Jurkat, Clone E6-1 (cell line): ENCODE measurements around the gene RAP1B.

Experiments
- DNase-seq: peaks from one replicate; pipeline ENCODE4 v3.0.0-alpha.2; 2011; ENCODE audit warnings: low read depth, low spot score
- H3K4me3 ChIP-seq: 2 replicates; pipeline ENCODE4 v1.5.1; 2011; ENCODE audit warnings: mild to moderate bottlenecking, low read length, control low read depth, moderate library complexity

RAP1B gene

GRCh38 chr12:68609998-68610369, 715 bp upstream of the RAP1B start:
- peak overlapping the region; percentile 70 for H3K4me3 ChIP-seq
- peak; percentile 32 for DNase-seq

DNA sequence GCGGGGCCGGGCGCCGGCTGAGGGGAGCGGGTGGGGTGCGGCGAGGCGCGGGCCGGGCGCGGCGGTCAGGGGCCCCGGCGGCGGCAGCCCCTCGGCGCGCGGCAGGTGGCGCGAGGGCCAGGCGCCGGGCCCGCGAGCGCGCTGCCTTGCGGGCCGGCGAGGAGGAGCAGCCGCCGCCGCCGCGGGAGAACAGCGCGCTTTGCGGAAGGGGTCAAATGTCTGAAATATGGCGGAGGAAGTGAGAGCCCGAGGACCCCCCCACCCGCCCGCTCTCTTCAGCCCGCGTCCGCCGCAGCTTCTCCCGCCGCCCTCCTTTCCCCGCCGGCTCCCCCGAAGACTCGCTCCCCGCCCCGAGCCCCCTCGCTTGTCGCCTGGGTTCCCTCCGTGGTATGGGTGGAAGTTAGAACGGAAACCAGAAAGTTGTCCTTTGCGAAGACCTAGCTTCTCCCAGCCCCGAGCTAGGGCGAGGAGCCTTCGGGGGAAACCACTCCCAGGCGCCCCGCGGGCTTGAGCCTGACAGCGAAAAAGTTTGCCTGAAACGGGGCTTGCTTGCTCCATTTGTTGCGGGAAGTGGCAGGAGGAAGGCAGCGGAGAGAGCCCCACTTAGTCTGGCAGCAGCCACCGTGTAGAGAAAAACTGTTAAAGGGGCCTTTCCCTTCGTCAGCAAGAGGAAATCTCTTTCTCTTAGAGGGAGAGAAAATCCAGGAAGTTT, 551 bp downstream of the RAP1B start:
- DNase-seq, result peak; percentile 28
- H3K4me3 ChIP-seq, result peak overlapping the region; percentile 91

DNA sequence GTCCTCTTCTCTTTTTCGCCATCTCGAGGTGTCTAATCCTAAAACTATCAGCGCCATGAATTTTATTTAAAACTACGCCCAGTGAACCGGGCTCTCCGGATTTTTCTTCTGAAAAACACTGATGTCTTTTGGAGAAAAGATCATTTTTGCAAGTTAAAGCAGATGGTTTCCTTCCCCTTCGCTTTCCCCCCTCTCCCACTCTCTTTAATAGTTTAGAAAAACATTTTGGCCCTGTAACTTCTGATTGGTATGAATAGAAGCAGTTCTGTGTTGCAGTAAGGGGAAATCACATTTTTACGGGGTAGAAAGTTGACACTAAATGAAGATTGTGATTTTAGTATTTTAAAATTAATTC, 1.1 kb downstream of the RAP1B start:
- DNase-seq, result no peak
- peak overlapping the region; percentile 91 for H3K4me3 ChIP-seq

- peak overlapping the region; percentile 91 for H3K4me3 ChIP-seq
- DNase-seq, result no peak
Observed at GRCh38 chr12:68612202-68612601, 1.5 kb downstream of the RAP1B start.

DNA sequence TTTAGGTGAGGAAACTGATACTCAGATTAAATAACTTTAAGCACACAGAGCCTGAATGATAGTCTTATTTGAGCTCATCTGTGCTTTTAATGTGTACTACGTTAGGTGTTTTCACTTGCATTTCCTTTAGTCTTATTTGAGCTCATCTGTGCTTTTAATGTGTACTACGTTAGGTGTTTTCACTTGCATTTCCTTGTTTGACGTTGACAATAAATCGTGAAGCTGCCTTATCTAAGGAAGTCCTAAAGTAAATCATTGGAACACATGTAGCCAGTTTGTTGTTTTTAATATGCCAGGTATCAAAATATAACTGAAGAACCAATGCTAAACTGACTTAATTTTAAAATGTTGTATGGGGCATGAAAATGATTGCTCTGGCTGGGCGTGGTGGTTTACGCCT, 2.0 kb downstream of the RAP1B start:
- no peak for DNase-seq

DNA sequence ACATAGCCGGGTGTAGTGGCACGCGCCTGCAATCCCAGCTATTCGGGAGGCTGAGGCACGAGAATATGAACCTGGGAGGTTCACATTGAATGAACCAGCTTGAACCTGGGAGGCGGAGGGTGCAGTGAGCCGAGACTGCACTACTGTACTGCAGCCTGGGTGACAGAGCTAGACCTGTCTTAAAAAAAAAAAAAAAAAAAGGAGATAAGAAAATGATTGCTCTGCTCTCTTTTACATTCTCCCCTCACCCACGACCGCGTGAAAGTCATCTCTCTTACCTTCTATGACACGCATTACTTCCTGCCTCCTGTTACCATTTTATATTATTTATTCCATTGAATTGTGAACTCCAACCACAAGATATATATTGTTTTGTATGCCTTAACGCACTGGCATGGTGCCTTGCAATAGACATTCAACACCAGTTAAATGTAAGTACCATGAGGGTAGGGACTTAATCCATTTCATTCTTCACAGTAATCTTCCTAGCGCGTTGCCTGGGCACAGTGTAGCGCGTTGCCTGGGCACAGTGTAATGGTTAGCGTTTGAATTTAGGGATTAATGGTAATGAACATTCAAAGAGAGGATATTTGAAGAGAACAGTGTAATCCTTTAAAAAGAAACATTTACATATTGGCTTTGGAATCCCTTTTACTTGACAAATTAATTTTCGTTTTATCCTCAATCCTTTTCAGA, 2.7 kb downstream of the RAP1B start:
- H3K4me3 ChIP-seq, result no peak overlapping the region
- DNase-seq, result peak; percentile 28

More for the DNA sequence above, 2.0 kb downstream of the RAP1B start:
- H3K4me3 ChIP-seq, result peak overlapping the region; percentile 91

DNA sequence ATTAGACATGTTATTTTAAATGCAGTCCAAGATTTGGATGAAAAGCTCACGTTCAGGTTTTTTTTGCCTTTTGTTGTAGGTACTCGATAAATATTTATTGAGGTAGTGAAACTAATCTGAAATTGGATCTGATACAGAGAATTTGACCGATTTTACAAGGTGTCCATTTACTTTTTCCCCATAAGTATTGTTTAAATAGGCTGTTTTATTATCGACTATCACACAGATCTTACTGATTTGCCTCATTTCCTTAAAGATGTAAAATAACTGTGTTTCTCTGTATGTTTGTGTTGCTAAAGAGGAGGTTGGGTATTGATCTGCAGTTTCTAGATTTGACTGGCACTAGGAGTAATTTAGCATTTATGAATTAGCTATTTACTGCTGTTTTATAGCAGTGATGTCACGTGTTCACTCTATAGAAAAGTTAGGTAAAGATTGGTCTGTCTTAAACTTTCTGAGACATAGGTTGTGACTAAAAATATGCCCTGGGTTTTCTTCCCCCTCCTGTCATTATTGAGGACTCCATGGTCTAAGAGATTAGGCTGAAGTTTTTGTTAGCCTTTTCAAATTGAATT, 3.5 kb downstream of the RAP1B start:
- no peak overlapping the region for H3K4me3 ChIP-seq
- no peak for DNase-seq

DNA sequence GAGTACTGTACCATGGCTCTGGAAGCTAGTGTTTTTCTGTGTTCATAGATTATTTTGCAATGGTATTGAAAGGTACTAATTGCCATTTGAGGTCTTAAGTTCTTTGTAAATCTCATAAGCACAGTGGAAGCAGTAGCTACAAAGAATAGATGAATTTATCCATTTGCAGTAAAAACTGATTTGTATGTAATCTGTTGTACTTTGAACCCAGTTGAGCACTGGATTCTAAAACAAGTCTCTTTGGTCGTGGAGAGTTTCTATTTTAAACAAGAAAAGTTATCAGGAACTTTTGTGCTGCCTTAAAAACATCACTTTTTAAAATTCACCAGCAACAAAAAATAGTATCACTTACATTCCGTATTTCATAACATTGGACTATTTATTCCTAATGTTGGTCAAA, 4.1 kb downstream of the RAP1B start:
- no peak for DNase-seq
- H3K4me3 ChIP-seq, result no peak overlapping the region

- no peak for DNase-seq
- H3K4me3 ChIP-seq, result no peak overlapping the region
Observed at GRCh38 chr12:68617160-68617926, 6.6 kb downstream of the RAP1B start.

DNA sequence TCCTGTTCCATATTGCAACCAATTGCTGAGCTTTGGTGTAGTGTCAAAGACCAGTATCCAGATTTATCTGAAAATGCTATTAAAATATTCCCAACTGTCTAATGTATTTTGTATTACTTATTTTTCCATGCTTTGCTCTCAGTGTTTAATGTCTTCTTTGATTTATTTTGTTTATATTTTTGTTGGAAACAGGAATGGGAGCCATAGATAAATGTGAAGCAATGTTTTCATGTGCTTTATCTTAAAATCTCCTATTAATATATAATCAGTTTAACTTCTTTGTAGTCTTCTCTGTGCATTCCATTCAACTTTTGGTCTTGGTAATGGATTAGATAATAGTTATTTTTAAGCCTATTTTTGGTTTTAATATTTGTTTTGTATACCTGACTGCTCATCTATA, 8.8 kb downstream of the RAP1B start:
- no peak overlapping the region for H3K4me3 ChIP-seq
- no peak for DNase-seq

DNA sequence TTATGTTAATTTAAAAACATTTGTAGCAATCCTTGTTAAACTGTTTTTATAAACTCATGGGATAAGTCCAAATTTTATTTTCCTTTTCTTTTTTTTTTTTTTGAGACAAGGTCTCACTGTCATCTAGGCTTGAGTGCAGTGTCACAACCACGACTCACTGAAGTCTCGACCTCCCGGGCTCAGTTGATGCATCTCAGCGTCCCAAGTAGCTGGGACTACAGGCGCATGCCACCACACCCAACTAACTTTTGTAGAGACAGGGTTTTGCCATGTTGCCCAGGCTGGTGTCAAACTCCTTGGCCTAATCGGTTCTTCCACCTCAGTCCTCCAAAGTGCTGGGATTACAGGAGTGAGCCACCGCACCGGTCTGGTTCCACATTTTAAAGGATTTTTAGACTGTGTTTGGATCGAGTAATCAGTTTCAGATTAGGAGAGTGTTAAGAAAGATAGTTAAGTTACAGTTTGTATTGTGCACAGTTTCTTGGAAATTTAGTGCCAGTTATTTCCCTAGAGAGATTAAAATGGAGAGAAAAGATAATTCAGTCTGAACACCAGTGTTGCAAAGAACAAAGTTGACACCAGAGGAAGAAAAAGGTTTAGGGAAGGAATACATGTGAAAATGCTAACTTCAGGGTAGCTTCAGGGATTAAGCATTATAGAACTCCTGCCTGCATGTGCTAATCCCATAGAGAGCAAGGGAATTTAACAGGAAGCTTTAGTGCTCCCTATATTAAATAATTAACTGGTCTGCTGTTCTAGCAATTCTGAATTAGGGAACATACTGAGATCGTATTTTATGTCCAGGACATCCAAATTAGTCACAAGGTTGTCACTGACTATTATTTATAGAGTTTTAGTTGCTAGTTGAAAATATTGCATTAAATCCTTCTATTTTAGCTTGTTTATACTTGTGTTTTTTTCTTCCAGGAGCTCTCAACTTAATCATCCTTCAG, 10.1 kb downstream of the RAP1B start:
- H3K4me3 ChIP-seq, result no peak overlapping the region
- no peak for DNase-seq

DNA sequence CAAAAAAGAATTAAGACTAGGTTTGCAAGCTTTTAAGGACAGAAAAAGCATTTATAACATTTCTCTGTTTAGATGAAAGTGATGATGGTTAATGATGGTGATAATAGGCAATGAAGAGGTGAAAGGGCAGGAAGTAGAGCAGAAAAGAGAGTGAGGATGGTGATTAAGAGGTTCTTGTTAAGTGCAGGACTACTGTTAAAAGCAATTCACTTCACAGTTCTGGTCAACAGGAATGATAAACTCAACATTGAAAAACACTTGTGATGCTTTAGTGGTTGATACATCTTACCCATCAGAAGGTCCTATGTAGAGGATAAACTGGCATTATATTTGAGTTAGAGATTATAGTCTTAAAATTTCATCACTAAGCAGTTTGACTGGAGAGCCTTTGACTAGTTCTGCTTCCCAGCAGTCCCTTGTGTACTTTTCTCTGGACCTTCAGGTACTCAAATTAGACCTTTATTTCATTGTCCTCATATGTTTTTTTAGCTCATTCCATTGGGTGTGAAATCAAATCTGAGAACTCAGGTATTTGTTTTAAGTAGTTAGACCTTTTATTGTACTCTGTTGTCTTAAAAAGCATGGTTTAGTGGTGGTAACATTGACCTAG, 10.9 kb downstream of the RAP1B start:
- H3K4me3 ChIP-seq, result no peak overlapping the region
- DNase-seq, result no peak

DNA sequence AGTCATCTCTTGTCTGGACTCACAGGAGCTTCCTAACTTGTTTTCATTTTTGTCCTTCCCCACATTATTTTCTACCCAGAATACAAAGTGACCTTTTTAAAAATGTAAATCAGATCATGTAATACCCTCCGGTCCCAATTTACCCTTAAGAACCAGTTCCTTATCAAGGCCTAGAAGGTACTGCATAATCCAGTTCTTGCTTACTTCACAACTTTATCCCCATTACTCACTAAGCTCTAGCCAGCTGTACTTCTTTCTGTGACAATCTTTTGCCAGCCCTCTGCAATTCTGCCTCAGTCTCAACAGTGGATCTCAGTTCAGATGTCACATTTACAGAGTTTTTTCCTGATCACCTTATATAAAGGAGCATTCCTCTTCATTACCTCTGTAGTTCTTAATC, 11.6 kb downstream of the RAP1B start:
- no peak overlapping the region for H3K4me3 ChIP-seq
- no peak for DNase-seq

DNA sequence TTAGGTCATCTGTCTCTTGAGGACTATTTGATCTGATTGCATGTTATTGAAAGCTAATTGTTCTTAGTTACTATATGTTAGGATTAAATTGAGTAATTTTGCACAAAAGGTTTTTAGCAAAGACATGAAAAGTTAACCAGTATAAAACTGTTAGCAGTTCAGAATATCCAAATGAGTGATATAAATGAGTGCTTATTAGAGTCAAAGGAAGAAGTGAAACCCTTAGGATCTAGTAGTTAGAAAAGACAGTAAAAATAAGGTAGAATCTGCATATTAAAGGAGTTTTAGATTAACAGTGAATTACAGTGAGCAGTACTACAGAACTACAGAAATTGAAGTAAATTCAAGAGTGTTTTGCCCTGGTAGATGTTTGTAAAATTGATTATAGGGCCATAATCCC, 12.4 kb downstream of the RAP1B start:
- H3K4me3 ChIP-seq, result no peak overlapping the region
- no peak for DNase-seq

- H3K4me3 ChIP-seq, result no peak overlapping the region
- no peak for DNase-seq
Observed at GRCh38 chr12:68623984-68624383, 13.3 kb downstream of the RAP1B start.

DNA sequence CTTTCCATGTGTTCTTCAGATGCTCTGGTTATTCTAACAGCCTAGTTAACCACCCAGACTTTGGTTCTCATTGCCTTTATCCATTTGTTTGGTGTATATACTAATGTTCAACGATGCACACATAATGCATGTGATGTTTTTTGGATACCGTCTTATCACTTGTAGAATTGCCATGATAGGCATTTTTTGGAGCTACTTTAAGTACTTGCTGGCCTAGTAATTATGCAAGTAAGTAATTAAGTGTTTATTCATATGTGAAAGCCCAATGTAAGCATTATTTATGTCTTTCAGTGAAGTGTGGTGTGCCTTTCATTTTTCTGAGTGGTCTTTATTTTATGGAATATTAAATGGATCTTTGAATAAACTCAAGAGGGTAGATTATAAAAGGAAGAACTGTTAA, 14.2 kb downstream of the RAP1B start:
- no peak overlapping the region for H3K4me3 ChIP-seq
- DNase-seq, result no peak

- no peak overlapping the region for H3K4me3 ChIP-seq
- no peak for DNase-seq
Observed at GRCh38 chr12:68627673-68628319, 17.1 kb downstream of the RAP1B start.

- no peak for DNase-seq
- no peak overlapping the region for H3K4me3 ChIP-seq
Observed at GRCh38 chr12:68628698-68629097, 18.0 kb downstream of the RAP1B start.
